SH-SY5Y (cell line): ENCODE measurements around the gene PRSS22.

Experiments
- GATA2 ChIP-seq: IDR thresholded peaks from 2 replicates; pipeline ENCODE4 v1.6.1; 2011; ENCODE audit warnings: mild to moderate bottlenecking, low read depth, low read length
- GATA3 ChIP-seq: IDR thresholded peaks from 2 replicates; pipeline ENCODE4 v1.6.1; 2011; ENCODE audit warnings: low read depth, mild to moderate bottlenecking, low read length, moderate library complexity

- TF ChIP-seq GATA2 (no peak), GATA3 (no peak)
These were observed 23.0 kb downstream of the PRSS22 start for GRCh38 chr16:2834968-2835367.
